ENCODE data around the gene SP4. TPM values are rescaled to one million over a fixed set of nuclear protein-coding genes. Genes with fewer than 3 reads are reported as not detected.

SP4 gene
- total RNA-seq, 4 donors from 2014 or later, result 6.9 to 17.0 (median 11.3) TPM

DNA sequence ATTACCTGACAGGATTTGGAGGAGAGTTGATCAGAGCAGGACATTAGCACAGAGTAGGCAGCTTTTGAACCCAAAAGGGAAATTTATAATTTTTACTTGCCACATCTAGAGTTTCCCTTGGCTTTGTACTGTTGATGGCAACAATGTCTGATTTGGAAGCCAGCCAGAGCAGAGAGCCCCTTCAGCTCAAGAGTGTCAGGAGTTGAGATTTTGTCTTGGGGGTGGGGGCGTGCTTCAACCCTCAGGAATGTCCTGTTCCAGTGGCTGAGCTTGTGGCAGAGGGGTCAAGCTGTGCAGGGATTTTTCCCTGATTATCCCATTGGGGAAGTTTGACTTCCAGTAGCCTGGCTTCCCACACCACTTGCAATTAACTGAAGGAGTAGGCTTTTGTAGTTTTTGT lies 27.0 kb downstream of the SP4 start:
- Histone ChIP-seq H3K4me3 (no peak overlapping the region), H3K9me3 (peaks cover 0 to 3% (median 0%) of the 10 kb centered on the region in 4 donors), H3K36me3 (peaks cover 0 to 48% (median 0%) of the 10 kb centered on the region in 3 donors), H3K4me1 (no peaks in the 10 kb centered on the region), H3K27me3 (no peaks in the 10 kb centered on the region), H3K27ac (no peak overlapping the region)
- TF ChIP-seq POLR2A (IDR thresholded peaks at IDR 0.05), result no peak
- no peak for TF ChIP-seq EP300 (IDR thresholded peaks at IDR 0.05)
- TF ChIP-seq, protein P1, sequence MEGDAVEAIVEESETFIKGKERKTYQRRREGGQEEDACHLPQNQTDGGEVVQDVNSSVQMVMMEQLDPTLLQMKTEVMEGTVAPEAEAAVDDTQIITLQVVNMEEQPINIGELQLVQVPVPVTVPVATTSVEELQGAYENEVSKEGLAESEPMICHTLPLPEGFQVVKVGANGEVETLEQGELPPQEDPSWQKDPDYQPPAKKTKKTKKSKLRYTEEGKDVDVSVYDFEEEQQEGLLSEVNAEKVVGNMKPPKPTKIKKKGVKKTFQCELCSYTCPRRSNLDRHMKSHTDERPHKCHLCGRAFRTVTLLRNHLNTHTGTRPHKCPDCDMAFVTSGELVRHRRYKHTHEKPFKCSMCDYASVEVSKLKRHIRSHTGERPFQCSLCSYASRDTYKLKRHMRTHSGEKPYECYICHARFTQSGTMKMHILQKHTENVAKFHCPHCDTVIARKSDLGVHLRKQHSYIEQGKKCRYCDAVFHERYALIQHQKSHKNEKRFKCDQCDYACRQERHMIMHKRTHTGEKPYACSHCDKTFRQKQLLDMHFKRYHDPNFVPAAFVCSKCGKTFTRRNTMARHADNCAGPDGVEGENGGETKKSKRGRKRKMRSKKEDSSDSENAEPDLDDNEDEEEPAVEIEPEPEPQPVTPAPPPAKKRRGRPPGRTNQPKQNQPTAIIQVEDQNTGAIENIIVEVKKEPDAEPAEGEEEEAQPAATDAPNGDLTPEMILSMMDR (IDR thresholded peaks at IDR 0.05), result no peak
- WGBS, 2 donors, result 62 to 93% methylated on average over 1 of the region's 1 CpG
- DNase-seq (ENCODE audit: low spot score in 2 of 2), result no peak

DNA sequence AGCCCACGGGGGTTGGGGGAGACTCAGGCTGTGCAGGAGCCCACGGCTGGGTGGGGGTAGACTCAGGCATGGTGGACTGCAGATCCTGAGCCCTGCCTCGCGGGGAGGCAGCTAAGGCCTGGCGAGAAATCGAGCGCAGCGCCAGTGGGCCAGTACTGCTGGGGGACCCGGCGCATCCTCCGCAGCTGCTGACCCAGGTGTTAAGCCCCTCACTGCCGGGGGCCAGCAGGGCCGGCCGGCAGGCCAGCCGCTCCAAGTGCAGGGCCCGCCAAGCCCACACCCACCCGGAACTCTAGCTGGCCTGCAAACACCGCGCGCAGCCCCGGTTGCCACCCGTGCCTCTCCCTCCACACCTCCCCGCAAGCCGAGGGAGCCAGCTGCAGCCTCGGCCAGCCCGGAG lies 33.4 kb downstream of the SP4 start:
- Histone ChIP-seq H3K36me3 (peaks cover 0 to 33% (median 0%) of the 10 kb centered on the region in 3 donors), H3K4me3 (no peak overlapping the region), H3K27me3 (no peaks in the 10 kb centered on the region), H3K4me1 (no peaks in the 10 kb centered on the region), H3K27ac (no peak overlapping the region), H3K9me3 (no peaks in the 10 kb centered on the region)
- DNase-seq (ENCODE audit: low spot score in 2 of 2), result no peak
- WGBS, 2 donors, result 93 to 95% methylated on average over 8 to 21 of the region's 26 CpGs
- TF ChIP-seq POLR2A (IDR thresholded peaks at IDR 0.05), result no peak
- no peak for TF ChIP-seq EP300 (IDR thresholded peaks at IDR 0.05)
- TF ChIP-seq, protein P1 (IDR thresholded peaks at IDR 0.05), result no peak

- DNase-seq (ENCODE audit: low spot score in 2 of 2), result no peak
- Histone ChIP-seq H3K27me3 (no peaks in the 10 kb centered on the region), H3K27ac (no peak overlapping the region), H3K4me1 (no peaks in the 10 kb centered on the region), H3K4me3 (no peak overlapping the region), H3K9me3 (no peaks in the 10 kb centered on the region), H3K36me3 (peaks cover 0 to 25% (median 0%) of the 10 kb centered on the region in 3 donors)
- no peak for TF ChIP-seq POLR2A (IDR thresholded peaks at IDR 0.05)
- TF ChIP-seq EP300 (IDR thresholded peaks at IDR 0.05), result no peak
- TF ChIP-seq, protein P1 (IDR thresholded peaks at IDR 0.05), result no peak
- 85 to 97% methylated on average over 3 of the region's 3 CpGs for WGBS, 2 donors
Measured at GRCh38 chr7:21462081-21462480, 34.2 kb downstream of the SP4 start.

DNA sequence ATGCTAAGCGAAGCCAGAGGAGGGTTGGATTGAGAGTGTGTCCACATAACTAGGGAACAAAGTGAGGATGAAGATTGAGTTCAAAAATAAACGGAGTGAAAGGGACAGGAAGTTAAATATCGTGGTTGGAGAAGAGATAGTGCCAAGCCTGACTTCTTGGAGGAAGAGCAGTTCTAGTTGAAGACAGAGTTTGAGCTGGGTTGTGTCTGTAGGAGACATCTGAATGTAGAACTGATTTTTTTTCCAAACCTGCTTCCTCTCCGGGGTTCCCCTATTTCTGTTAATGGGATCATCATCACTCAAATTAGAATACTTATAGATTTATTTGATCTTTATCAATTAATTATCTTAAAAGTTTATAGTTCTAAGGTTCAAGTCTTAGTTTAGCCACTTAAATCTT lies 35.6 kb downstream of the SP4 start:
- TF ChIP-seq, protein P1 (IDR thresholded peaks at IDR 0.05), result no peak
- no peak for TF ChIP-seq POLR2A (IDR thresholded peaks at IDR 0.05)
- no peak for TF ChIP-seq EP300 (IDR thresholded peaks at IDR 0.05)

DNA sequence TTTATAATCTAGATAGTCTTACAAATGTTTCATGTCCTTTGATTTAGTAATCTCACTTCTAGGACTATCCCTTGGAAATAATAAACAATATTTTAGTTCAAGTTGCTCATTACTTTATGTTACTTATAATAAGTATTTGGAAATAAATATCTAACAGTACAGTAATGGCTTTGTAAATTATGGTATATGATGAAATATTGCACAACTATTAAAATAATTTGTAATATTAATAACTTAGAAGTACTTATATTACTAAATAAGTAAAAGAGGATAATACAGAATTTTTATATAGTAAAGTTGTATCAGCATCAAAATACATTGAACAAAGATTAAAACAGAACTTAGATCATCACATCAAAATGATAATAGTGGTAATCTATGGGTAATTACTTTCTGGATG lies 41.1 kb downstream of the SP4 start:
- Histone ChIP-seq H3K4me1 (no peaks in the 10 kb centered on the region), H3K27ac (no peak overlapping the region), H3K36me3 (no peaks in the 10 kb centered on the region), H3K9me3 (no peaks in the 10 kb centered on the region), H3K27me3 (no peaks in the 10 kb centered on the region), H3K4me3 (no peak overlapping the region)
- TF ChIP-seq, protein P1 (IDR thresholded peaks at IDR 0.05), result no peak
- TF ChIP-seq POLR2A (IDR thresholded peaks at IDR 0.05), result no peak
- TF ChIP-seq EP300 (IDR thresholded peaks at IDR 0.05), result no peak
- DNase-seq (ENCODE audit: low spot score in 2 of 2), result no peak

More for the DNA sequence above, 35.6 kb downstream of the SP4 start:
- no peaks in the 10 kb centered on the region for H3K4me1 ChIP-seq
- no peaks in the 10 kb centered on the region for H3K9me3 ChIP-seq
- peaks cover 0 to 25% (median 0%) of the 10 kb centered on the region in 3 donors for H3K36me3 ChIP-seq
- no peak for DNase-seq (ENCODE audit: low spot score in 2 of 2)
- H3K27ac ChIP-seq, result no peak overlapping the region
- WGBS, 2 donors, result 74 to 83% methylated on average over 4 of the region's 4 CpGs
- H3K4me3 ChIP-seq, result no peak overlapping the region
- no peaks in the 10 kb centered on the region for H3K27me3 ChIP-seq

All from tibial nerve (tissue), 4 donors.